Neuronal stem cell (in vitro differentiated cells): ENCODE measurements around the gene PPP2R2B.

Experiments used
- DNase-seq: peaks from one replicate; pipeline ENCODE4 v3.0.0-alpha.2; 2013; ENCODE audit warnings: low spot score
- H2AFZ ChIP-seq: one replicate; pipeline ENCODE4 v1.6.1; 2013; ENCODE audit warnings: mild to moderate bottlenecking, low read length, inconsistent platforms
- H2AK5ac ChIP-seq: 2 replicates; pipeline ENCODE4 v1.6.1; 2013; ENCODE audit warnings: low read depth, mild to moderate bottlenecking, inconsistent platforms, low read length, moderate library complexity, mixed read lengths
- H2BK120ac ChIP-seq: 2 replicates; pipeline ENCODE4 v1.6.1; 2013; ENCODE audit warnings: low read depth, mild to moderate bottlenecking, inconsistent platforms, low read length, moderate library complexity, mixed read lengths
- H2BK12ac ChIP-seq: one replicate; pipeline ENCODE4 v1.6.1; 2013; ENCODE audit warnings: low read length, inconsistent platforms
- H2BK15ac ChIP-seq: 2 replicates; pipeline ENCODE4 v1.6.1; 2013; ENCODE audit warnings: mild to moderate bottlenecking, low read length, inconsistent platforms, mixed read lengths
- H2BK5ac ChIP-seq: one replicate; pipeline ENCODE4 v1.6.1; 2013; ENCODE audit warnings: inconsistent platforms, mild to moderate bottlenecking, low read length, moderate library complexity
- H3K14ac ChIP-seq: one replicate; pipeline ENCODE4 v1.6.1; 2013; ENCODE audit warnings: low read length, inconsistent platforms
- H3K18ac ChIP-seq: 2 replicates; pipeline ENCODE4 v1.6.1; 2013; ENCODE audit warnings: low read length, inconsistent platforms
- H3K23ac ChIP-seq: 2 replicates; pipeline ENCODE4 v1.6.1; 2013; ENCODE audit warnings: low read depth, mild to moderate bottlenecking, mixed read lengths, low read length, inconsistent platforms; ENCODE audit not compliant: poor library complexity
- H3K27ac ChIP-seq: replicated peaks from 3 replicates; pipeline ENCODE4 v1.5.1; 2013; ENCODE audit warnings: low read length, inconsistent platforms
- H3K27me3 ChIP-seq, 3 experiments: 2 replicates each; pipeline ENCODE4 v1.6.1; 2013; ENCODE audit warnings: low read length in 3 of 3, mild to moderate bottlenecking in 2 of 3, inconsistent platforms in 1 of 3, low read depth in 1 of 3, mixed read lengths in 1 of 3, moderate library complexity in 1 of 3; ENCODE audit not compliant: control insufficient read depth in 3 of 3, insufficient read depth in 3 of 3
- H3K36me3 ChIP-seq, 2 donors: replicated peaks in 1 of 2; 2 replicates each; pipeline ENCODE4 v1.6.1; 2013; ENCODE audit warnings: low read length in 2 of 2; ENCODE audit not compliant: control insufficient read depth in 2 of 2, insufficient read depth in 2 of 2
- H3K4ac ChIP-seq: 2 replicates; pipeline ENCODE4 v1.6.1; 2013; ENCODE audit warnings: inconsistent platforms, mild to moderate bottlenecking, low read length, moderate library complexity
- H3K4me1 ChIP-seq, 2 donors: 1 replicate in 1 of 2; 2 replicates in 1 of 2; pipeline ENCODE4 v1.6.1; 2013; ENCODE audit warnings: low read length in 2 of 2, low read depth in 1 of 2; ENCODE audit not compliant: control insufficient read depth in 2 of 2, insufficient read depth in 1 of 2
- H3K4me2 ChIP-seq: one replicate; pipeline ENCODE4 v1.6.1; 2013; ENCODE audit warnings: mild to moderate bottlenecking, low read length, inconsistent platforms; ENCODE audit not compliant: insufficient read depth, poor library complexity, severe bottlenecking
- H3K4me3 ChIP-seq, 2 donors: 2 replicates each; pipeline ENCODE4 v1.5.1; 2013; ENCODE audit warnings: low read length in 2 of 2, mild to moderate bottlenecking in 2 of 2, inconsistent platforms in 1 of 2, moderate library complexity in 1 of 2
- H3K79me1 ChIP-seq: one replicate; pipeline ENCODE4 v1.6.1; 2013; ENCODE audit warnings: low read depth, mild to moderate bottlenecking, inconsistent platforms, low read length, moderate library complexity
- H3K9ac ChIP-seq: one replicate; pipeline ENCODE4 v1.6.1; 2013; ENCODE audit warnings: mild to moderate bottlenecking, low read depth, low read length, inconsistent platforms; ENCODE audit not compliant: poor library complexity
- H3K9me3 ChIP-seq, 2 donors: replicated peaks in 1 of 2; 2 replicates each; pipeline versions ENCODE3 to v1.6.1; 2013; ENCODE audit warnings: low read length in 2 of 2, mild to moderate bottlenecking in 2 of 2, inconsistent platforms in 1 of 2, low read depth in 1 of 2, mixed read lengths in 1 of 2, moderate library complexity in 1 of 2; ENCODE audit not compliant: control insufficient read depth in 2 of 2, insufficient read depth in 1 of 2
- H4K8ac ChIP-seq: one replicate; pipeline ENCODE4 v1.6.1; 2013; ENCODE audit warnings: low read depth, mild to moderate bottlenecking, inconsistent platforms, low read length, moderate library complexity
- H4K91ac ChIP-seq: one replicate; pipeline ENCODE4 v1.6.1; 2013; ENCODE audit warnings: low read length, low read depth, mild to moderate bottlenecking, inconsistent platforms; ENCODE audit not compliant: poor library complexity
- WGBS, 2 donors: extraction: QIAGEN DNeasy Blood & Tissue Kit; methylation state at CpG; one replicate each; pipeline ENCODE4 v1.1.7; 2013; ENCODE audit warnings: missing lambda C conversion rate in 2 of 2, mixed read lengths in 1 of 2; ENCODE audit not compliant: insufficient read length in 2 of 2, insufficient replicate concordance in 1 of 2; ENCODE audit errors: extremely low coverage in 2 of 2; 5-methylcytosine and 5-hydroxymethylcytosine counted together

The PPP2R2B gene

DNA sequence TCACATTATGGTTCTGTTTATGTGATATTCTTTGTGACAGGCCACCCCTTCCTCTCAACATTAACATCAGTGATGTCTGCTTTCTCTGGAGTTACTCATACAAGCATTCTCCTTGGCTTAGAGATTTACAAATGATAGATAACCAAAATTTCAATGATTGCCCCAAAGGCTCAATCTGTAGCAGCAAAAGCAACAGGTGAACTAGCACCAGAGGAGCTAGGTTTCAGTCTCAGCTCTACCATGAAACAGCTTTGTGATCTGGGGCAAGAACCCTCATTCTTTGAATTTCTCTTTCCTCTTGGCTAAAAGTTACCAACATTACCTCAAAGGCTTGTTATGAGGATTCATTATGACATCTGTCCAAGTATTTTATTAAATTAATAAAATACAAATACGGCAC, 120.5 kb downstream of the PPP2R2B start:
- Histone ChIP-seq H4K8ac (no peak overlapping the region), H4K91ac (no peak overlapping the region), H3K18ac (no peak overlapping the region), H2AK5ac (no peak overlapping the region), H3K4me2 (no peak overlapping the region), H2AFZ (no peak overlapping the region), H3K4ac (no peak overlapping the region), H3K14ac (no peak overlapping the region), H3K4me1 (peaks cover 7 to 12% of the 10 kb centered on the region in 2 donors), H2BK15ac (no peak overlapping the region), H3K27ac (no peak overlapping the region), H3K79me1 (no peaks in the 10 kb centered on the region), H3K4me3 (no peak overlapping the region), H3K23ac (no peak overlapping the region), H3K36me3 (no peaks in the 10 kb centered on the region), H3K9ac (no peak overlapping the region), H2BK12ac (no peak overlapping the region), H2BK5ac (no peak overlapping the region), H3K9me3 (no peaks in the 10 kb centered on the region), H2BK120ac (no peak overlapping the region), H3K27me3 (no peaks in the 10 kb centered on the region)
- no CpG with 5 or more reads among the region's 1 CpG for whole genome bisulfite sequencing, 2 donors
- DNase-seq, result no peak

- Histone ChIP-seq H3K27ac (no peak overlapping the region), H3K4me1 (peaks cover 7 to 14% of the 10 kb centered on the region in 2 donors), H2AK5ac (no peak overlapping the region), H2BK120ac (no peak overlapping the region), H3K4me2 (no peak overlapping the region), H3K9ac (no peak overlapping the region), H2BK12ac (no peak overlapping the region), H2BK15ac (no peak overlapping the region), H3K4me3 (no peak overlapping the region), H3K27me3 (no peaks in the 10 kb centered on the region), H3K4ac (no peak overlapping the region), H3K9me3 (peaks cover 0 to 1% of the 10 kb centered on the region in 2 donors), H3K79me1 (no peaks in the 10 kb centered on the region), H2BK5ac (no peak overlapping the region), H3K23ac (no peak overlapping the region), H4K8ac (no peak overlapping the region), H3K14ac (no peak overlapping the region), H2AFZ (no peak overlapping the region), H4K91ac (no peak overlapping the region), H3K36me3 (no peaks in the 10 kb centered on the region), H3K18ac (no peak overlapping the region)
- WGBS, 2 donors, result no CpG with 5 or more reads among the region's 1 CpG
- DNase-seq, result no peak
These were observed 122.0 kb downstream of the PPP2R2B start for GRCh38 chr5:146756546-146756945.

DNA sequence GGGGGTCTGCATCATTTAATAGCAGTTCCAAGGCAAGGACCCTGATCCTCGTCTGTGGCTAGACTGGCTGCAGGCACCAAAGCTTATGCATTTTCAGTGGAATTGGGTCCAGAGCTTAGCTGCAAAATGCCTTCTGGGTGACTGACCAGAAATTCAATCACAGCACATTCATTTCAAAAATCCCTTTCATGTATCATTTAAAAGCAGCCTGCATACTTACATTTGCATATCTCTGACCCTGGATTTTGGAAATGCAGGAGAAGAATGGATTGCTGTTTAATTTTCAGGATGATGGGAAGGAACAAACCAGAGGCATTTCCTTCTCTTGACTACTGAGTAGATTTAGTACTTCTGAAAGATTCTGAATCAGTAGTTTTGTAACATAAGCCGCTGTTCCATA, 122.8 kb downstream of the PPP2R2B start:
- Histone ChIP-seq H3K23ac (no peak overlapping the region), H3K36me3 (no peaks in the 10 kb centered on the region), H2AK5ac (no peak overlapping the region), H3K9ac (no peak overlapping the region), H3K4me2 (no peak overlapping the region), H2AFZ (no peak overlapping the region), H2BK5ac (no peak overlapping the region), H2BK12ac (no peak overlapping the region), H2BK15ac (no peak overlapping the region), H3K4me3 (no peak overlapping the region), H2BK120ac (no peak overlapping the region), H4K91ac (no peak overlapping the region), H3K27me3 (no peaks in the 10 kb centered on the region), H3K27ac (no peak overlapping the region), H3K9me3 (peaks cover 1% of the 10 kb centered on the region in 2 donors), H3K18ac (no peak overlapping the region), H4K8ac (no peak overlapping the region), H3K14ac (no peak overlapping the region), H3K4ac (no peak overlapping the region), H3K4me1 (peaks cover 7 to 14% of the 10 kb centered on the region in 2 donors), H3K79me1 (no peaks in the 10 kb centered on the region)
- DNase-seq, result no peak
- WGBS, 2 donors, result no CpG with 5 or more reads among the region's 2 CpGs

DNA sequence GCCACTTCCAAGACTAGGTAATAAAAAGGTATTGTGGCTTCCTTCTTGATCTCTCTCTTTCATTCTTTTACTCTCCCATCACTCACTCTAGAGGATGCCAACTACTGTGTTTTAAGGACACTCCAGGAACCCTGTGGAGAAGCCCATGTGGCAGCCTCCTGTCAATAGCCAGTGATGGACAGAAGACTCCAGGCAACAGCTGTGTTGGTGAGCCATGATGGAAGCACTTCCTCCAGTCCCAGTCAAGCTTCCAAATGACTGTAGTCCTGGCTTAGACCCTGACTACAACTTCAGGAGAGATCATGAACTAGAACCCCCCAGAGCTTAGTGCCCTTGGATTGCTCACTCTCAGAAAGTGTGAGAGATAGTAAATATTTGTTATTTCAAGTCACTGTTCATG, 123.9 kb downstream of the PPP2R2B start:
- Histone ChIP-seq H3K9ac (no peak overlapping the region), H3K23ac (no peak overlapping the region), H4K91ac (no peak overlapping the region), H3K4me3 (no peak overlapping the region), H3K18ac (no peak overlapping the region), H3K36me3 (no peaks in the 10 kb centered on the region), H2BK120ac (no peak overlapping the region), H3K27ac (no peak overlapping the region), H2AFZ (no peak overlapping the region), H2BK5ac (no peak overlapping the region), H3K4ac (no peak overlapping the region), H3K79me1 (no peaks in the 10 kb centered on the region), H3K27me3 (no peaks in the 10 kb centered on the region), H3K4me2 (no peak overlapping the region), H3K4me1 (peaks cover 7 to 14% of the 10 kb centered on the region in 2 donors), H3K14ac (no peak overlapping the region), H2AK5ac (no peak overlapping the region), H3K9me3 (peaks cover 1 to 4% of the 10 kb centered on the region in 2 donors), H4K8ac (no peak overlapping the region), H2BK12ac (no peak overlapping the region), H2BK15ac (no peak overlapping the region)
- DNase-seq, result no peak
